Stimulated activated CD8-positive, alpha-beta memory T cell treated with anti-CD3 and anti-CD28 coated beads, Interleukin-4, amount 100 ng/mL, for 24 hours (primary cell): ENCODE data around the gene PCNX1.

ENCODE experiments used
- DNase-seq: peaks from one replicate; pipeline ENCODE4 v3.0.0-alpha.2; 2020; ENCODE audit warnings: low read depth

PCNX1 gene

GRCh38 chr14:71163050-71163841 is 256.0 kb downstream of the PCNX1 start:
- DNase-seq = no peak

GRCh38 chr14:71163842-71164629 is 256.8 kb downstream of the PCNX1 start:
- DNase-seq = no peak
